HCT116 (cell line): ENCODE data around the gene DDN. TPM values are rescaled to one million over a fixed set of nuclear protein-coding genes. Genes with fewer than 3 reads are reported as not detected.

Experiments used
- ATAC-seq: fragments of 200-7000 bp; cut with Tn5 transposase; 2 replicates; pipeline ENCODE4 v1.9.1; 2020; ENCODE audit warnings: mild to moderate bottlenecking, moderate library complexity
- BruUV-seq: library from RNA; stranded (reverse); fragments of 400-500 nt; replicated peaks from 2 replicates; lab custom pipeline; 2021; lab: Mats Ljungman, UMichigan
- CTCF ChIA-PET: fragments of 300-600 bp; sonication (Branson Sonifier 250); formaldehyde crosslinking; loops from one replicate; lab custom pipeline; 2021; ENCODE audit warnings: antibody characterized with exemption; lab: Charles Lee
- POLR2A ChIA-PET: fragments of 300-600, 350-600 bp; sonication (Branson Sonifier 250); formaldehyde crosslinking; loops from one replicate; lab custom pipeline; 2021; ENCODE audit warnings: antibody characterized with exemption; lab: Charles Lee
- RAD21 ChIA-PET, 2 experiments: fragments of 300-600 bp; sonication (Branson Sonifier 250); formaldehyde crosslinking; loops; one replicate each; lab custom pipeline; 2023; ENCODE audit warnings: low total read pairs in 2 of 2; ENCODE audit not compliant: uncharacterized antibody in 2 of 2, unreplicated experiment in 2 of 2, low non-redundant PET in 1 of 2; lab: Charles Lee
- DNase-seq: peaks from one replicate; pipeline ENCODE4 v3.0.0-alpha.2; 2010; ENCODE audit warnings: low read depth, low spot score
- H2AFZ ChIP-seq: fragments of 200-600 bp; shearing (Covaris generic), sonication (generic); 2 replicates; pipeline ENCODE4 v1.6.1; 2017; ENCODE audit warnings: low read depth, mixed run types, mixed read lengths, antibody characterized with exemption, low read length; ENCODE audit not compliant: poor library complexity, severe bottlenecking
- H3K27ac ChIP-seq: 2 replicates; pipeline ENCODE4 v1.5.1; 2012; ENCODE audit warnings: low read depth, low read length
- H3K27me3 ChIP-seq: fragments of 200-600 bp; sonication (generic); 2 replicates; pipeline ENCODE4 v1.6.1; 2016; ENCODE audit warnings: mixed run types, low read length, mixed read lengths; ENCODE audit not compliant: insufficient read depth
- H3K36me3 ChIP-seq, 2 experiments: fragments of 200-500 bp in 1 of 2; fragments of 200-600 bp in 1 of 2; sonication (Bioruptor generic) in 1 of 2; sonication (generic) in 1 of 2; 2 replicates each; pipeline versions ENCODE4 v1.5.1 to v1.6.1; 2014 to 2016; ENCODE audit warnings: low read length in 2 of 2, inconsistent platforms in 1 of 2, mixed read lengths in 1 of 2, mixed run types in 1 of 2; ENCODE audit not compliant: insufficient read depth in 2 of 2, control insufficient read depth in 1 of 2
- H3K4me1 ChIP-seq, 2 experiments: fragments of 200-600 bp in 1 of 2; sonication (generic) in 1 of 2; 2 replicates each; pipeline versions ENCODE4 v1.5.1 to v1.6.1; 2012 to 2017; ENCODE audit warnings: low read length in 2 of 2, inconsistent platforms in 1 of 2, mild to moderate bottlenecking in 1 of 2, mixed read lengths in 1 of 2, mixed run types in 1 of 2, moderate library complexity in 1 of 2; ENCODE audit not compliant: insufficient read depth in 2 of 2, control insufficient read depth in 1 of 2
- H3K4me2 ChIP-seq: fragments of 200-600 bp; sonication (generic); 2 replicates; pipeline ENCODE4 v1.6.1; 2017; ENCODE audit warnings: mixed run types, low read length, mixed read lengths
- H3K4me3 ChIP-seq, 2 experiments: fragments of 200-600 bp in 1 of 2; sonication (generic) in 1 of 2; replicated peaks in 1 of 2; 2 replicates each; pipeline ENCODE4 v1.5.1; 2011 to 2016; ENCODE audit warnings: low read length in 2 of 2, control low read depth in 1 of 2, low read depth in 1 of 2, mild to moderate bottlenecking in 1 of 2, mixed read lengths in 1 of 2, mixed run types in 1 of 2
- H3K79me2 ChIP-seq: fragments of 200-600 bp; sonication (generic); 2 replicates; pipeline ENCODE4 v1.6.1; 2017; ENCODE audit warnings: mild to moderate bottlenecking, mixed run types, low read length, moderate library complexity, mixed read lengths; ENCODE audit not compliant: insufficient read depth
- H3K9ac ChIP-seq: fragments of 200-600 bp; sonication (generic); 2 replicates; pipeline ENCODE4 v1.6.1; 2016; ENCODE audit warnings: low read length, mixed read lengths
- H3K9me2 ChIP-seq: fragments of 200-600 bp; sonication (generic), shearing (Covaris generic); 2 replicates; pipeline ENCODE4 v1.6.1; 2017; ENCODE audit warnings: mixed run types, mild to moderate bottlenecking, moderate library complexity; ENCODE audit not compliant: insufficient read depth
- H3K9me3 ChIP-seq, 2 experiments: fragments of 200-500 bp in 1 of 2; fragments of 200-600 bp in 1 of 2; sonication (Bioruptor generic) in 1 of 2; sonication (generic) in 1 of 2; 2 replicates each; pipeline ENCODE4 v1.6.1; 2014 to 2017; ENCODE audit warnings: low read length in 2 of 2, mixed read lengths in 2 of 2, inconsistent platforms in 1 of 2, low read depth in 1 of 2, mild to moderate bottlenecking in 1 of 2, mixed run types in 1 of 2, moderate library complexity in 1 of 2; ENCODE audit not compliant: control insufficient read depth in 1 of 2, insufficient read depth in 1 of 2
- H4K20me1 ChIP-seq: fragments of 200-600 bp; sonication (generic), shearing (Covaris generic); 2 replicates; pipeline ENCODE4 v1.6.1; 2017; ENCODE audit warnings: mixed run types, mild to moderate bottlenecking, moderate library complexity; ENCODE audit not compliant: insufficient read depth
- CBX3 ChIP-seq: IDR thresholded peaks from 2 replicates; pipeline ENCODE4 v1.6.1; 2012; ENCODE audit warnings: low read depth
- EZH2 ChIP-seq: fragments of 200-600 bp; sonication (generic); IDR thresholded peaks from 2 replicates; pipeline ENCODE4 v1.6.1; 2017; ENCODE audit warnings: antibody characterized with exemption, mixed run types
- EZH2phosphoT487 ChIP-seq: fragments of 200-600 bp; IDR thresholded peaks from 2 replicates; pipeline ENCODE4 v1.6.1; 2018; ENCODE audit warnings: antibody characterized with exemption, borderline replicate concordance
- FOSL1 ChIP-seq: IDR thresholded peaks from 2 replicates; pipeline ENCODE4 v1.6.1; 2012; ENCODE audit warnings: low read depth
- MAX ChIP-seq: IDR thresholded peaks from 2 replicates; pipeline ENCODE4 v1.6.1; 2012
- RAD21 ChIP-seq: IDR thresholded peaks from 2 replicates; pipeline ENCODE4 v1.6.1; 2012; ENCODE audit warnings: low read depth, mild to moderate bottlenecking
- SIN3A ChIP-seq: IDR thresholded peaks from 2 replicates; pipeline ENCODE4 v1.6.1; 2012; ENCODE audit warnings: low read depth
- TCF7L2 ChIP-seq: IDR thresholded peaks from 2 replicates; pipeline ENCODE4 v1.7.0; 2011; ENCODE audit warnings: borderline replicate concordance, inconsistent platforms; ENCODE audit not compliant: insufficient read depth, insufficient read length; ENCODE audit errors: extremely low read depth
- YY1 ChIP-seq: IDR thresholded peaks from 2 replicates; pipeline ENCODE4 v1.6.1; 2011; ENCODE audit warnings: low read length, low read depth, moderate library complexity, mild to moderate bottlenecking; ENCODE audit not compliant: insufficient replicate concordance; ENCODE audit errors: extremely low read depth
- ZFX ChIP-seq: fragments of 450-650 bp; IDR thresholded peaks from 2 replicates; pipeline ENCODE4 v1.6.1; 2017
- ZNF274 ChIP-seq: fragments of 200-500 bp; sonication (Bioruptor generic); IDR thresholded peaks from 2 replicates; pipeline ENCODE4 v1.6.1; 2014; ENCODE audit warnings: mild to moderate bottlenecking, low read depth, low read length, inconsistent platforms
- intact Hi-C: fragments of 100-400 bp; cut with micrococcal nuclease; formaldehyde crosslinking; loops from 2 replicates; pipeline ENCODE4 v1.10.0; 2022
- total RNA-seq: library from RNA; stranded (reverse); gene quantifications from one replicate; pipeline ENCODE4 v1.2.1, GENCODE V29; 2021; ENCODE audit not compliant: unreplicated experiment

DDN gene
- total RNA-seq, 1 experiment from 2014 or later = 8.1 TPM

- TF ChIP-seq ZFX (no peak), YY1 (no peak), TCF7L2 (no peak), ZNF274 (no peak), FOSL1 (no peak), RAD21 (no peak)
These were observed 18.0 kb downstream of the DDN start (continued) for GRCh38 chr12:48980953-48981756.

- no peak overlapping the region for H2AFZ ChIP-seq
- H3K79me2 ChIP-seq = no peaks in the 10 kb centered on the region
- intact Hi-C loops = no loop called here
- no peaks in the 10 kb centered on the region for H3K9me2 ChIP-seq
- H3K4me3 ChIP-seq = no peak overlapping the region
- no peak overlapping the region for H3K4me2 ChIP-seq
- ChIA-PET CTCF (interaction anchor here (1.5 kb wide), 1 partner anchor 8 kb away, joined by 3 read pairs; no protein-coding TSS in a partner anchor), RAD21 (no interaction called here), POLR2A (no interaction called here)
- no peak for TF ChIP-seq SIN3A
- no peak for TF ChIP-seq FOSL1
- TF ChIP-seq CBX3 = no peak
- TF ChIP-seq MAX = no peak
- TF ChIP-seq EZH2phosphoT487 = no peak
- no peak for TF ChIP-seq EZH2
- peaks cover 3 to 12% of the 10 kb centered on the region in 2 experiments; a peak in 3 of 4 replicates for H3K4me1 ChIP-seq
- H4K20me1 ChIP-seq = no peaks in the 10 kb centered on the region
- H3K9ac ChIP-seq = no peak overlapping the region
- DNase-seq (no peak), ATAC-seq (no peak)
- BruUV-seq = no TSS peak
- no peak overlapping the region; the same call in 1 of the 2 replicates for H3K27ac ChIP-seq
- H3K27me3 ChIP-seq = peaks cover 8% of the 10 kb centered on the region; the same call in 1 of the 2 replicates
- H3K36me3 ChIP-seq = no peaks in the 10 kb centered on the region
- no peaks in the 10 kb centered on the region for H3K9me3 ChIP-seq
These were observed 18.7 kb downstream of the DDN start for GRCh38 chr12:48980389-48980952.
